WTC11 (cell line): ENCODE measurements around the gene TFEB. TPM values are rescaled to one million over a fixed set of nuclear protein-coding genes. Genes with fewer than 3 reads are reported as not detected.

Experiments
- ATAC-seq: fragments of 200-7000 bp; cut with Tn5 transposase; 2 replicates; pipeline ENCODE4 v1.10.0; 2021; ENCODE audit warnings: mild to moderate bottlenecking, moderate library complexity
- CTCF ChIA-PET: fragments of 300-600 bp; sonication (Branson Sonifier 250); formaldehyde crosslinking; loops from one replicate; lab custom pipeline; 2021; ENCODE audit warnings: antibody characterized with exemption; lab: Charles Lee
- POLR2A ChIA-PET: fragments of 350-600 bp; sonication (Branson Sonifier 250); formaldehyde crosslinking; loops from one replicate; lab custom pipeline; 2021; ENCODE audit warnings: antibody characterized with exemption; lab: Charles Lee
- DNase-seq: peaks from one replicate; pipeline ENCODE4 v3.0.0; 2021; ENCODE audit warnings: low spot score
- H3K27ac Mint-ChIP-seq: 2 replicates; pipeline ENCODE4 v1.8.0; 2021; ENCODE audit warnings: mixed read lengths
- H3K27me3 Mint-ChIP-seq: 2 replicates; pipeline ENCODE4 v1.8.0; 2021; ENCODE audit warnings: low read depth, mild to moderate bottlenecking, moderate library complexity, mixed read lengths
- H3K36me3 Mint-ChIP-seq: 2 replicates; pipeline ENCODE4 v1.8.0; 2021; ENCODE audit warnings: mixed read lengths
- H3K4me1 Mint-ChIP-seq: 2 replicates; pipeline ENCODE4 v1.8.0; 2022; ENCODE audit warnings: mixed read lengths
- H3K4me3 Mint-ChIP-seq: 2 replicates; pipeline ENCODE4 v1.8.0; 2021; ENCODE audit warnings: mild to moderate bottlenecking, moderate library complexity, mixed read lengths
- H3K9me3 Mint-ChIP-seq: 2 replicates; pipeline ENCODE4 v1.8.0; 2021; ENCODE audit warnings: mixed read lengths
- AFF4 ChIP-seq: sonication (generic); formaldehyde crosslinking; IDR thresholded peaks from 2 replicates; pipeline ENCODE4 v1.8.1; 2023; ENCODE audit warnings: mild to moderate bottlenecking, missing genetic modification reagents, borderline replicate concordance
- ARID4B ChIP-seq: sonication (generic); formaldehyde crosslinking; IDR thresholded peaks from 2 replicates; pipeline ENCODE4 v1.8.0; 2023; ENCODE audit warnings: missing genetic modification reagents, mild to moderate bottlenecking, borderline replicate concordance
- JAZF1 ChIP-seq: fragments of 250-450 bp; sonication (Bioruptor Pico); IDR thresholded peaks from 2 replicates; pipeline ENCODE4 v1.9.0; 2021; ENCODE audit warnings: moderate library complexity, mild to moderate bottlenecking, inconsistent platforms
- MXD4 ChIP-seq: fragments of 250-450 bp; sonication (Bioruptor Pico); IDR thresholded peaks from 2 replicates; pipeline ENCODE4 v1.8.0; 2021; ENCODE audit warnings: mild to moderate bottlenecking, moderate library complexity, borderline replicate concordance
- NR3C1 ChIP-seq: sonication (generic); formaldehyde crosslinking; conservative IDR thresholded peaks from 2 replicates; pipeline ENCODE4 v1.8.1; 2023; ENCODE audit warnings: low read depth, mild to moderate bottlenecking, missing genetic modification reagents
- PRRX2 ChIP-seq: fragments of 250-450 bp; sonication (Bioruptor Pico); IDR thresholded peaks from 2 replicates; pipeline ENCODE4 v1.8.0; 2021; ENCODE audit warnings: mild to moderate bottlenecking
- RELA ChIP-seq: sonication (generic); formaldehyde crosslinking; IDR thresholded peaks from 2 replicates; pipeline ENCODE4 v1.8.1; 2022; ENCODE audit warnings: missing genetic modification reagents, mild to moderate bottlenecking, borderline replicate concordance
- SOX15 ChIP-seq: fragments of 250-450 bp; sonication (Bioruptor Pico); IDR thresholded peaks from 2 replicates; pipeline ENCODE4 v1.9.0; 2021; ENCODE audit warnings: mild to moderate bottlenecking
- TP53 ChIP-seq: sonication (generic); formaldehyde crosslinking; IDR thresholded peaks from 2 replicates; pipeline ENCODE4 v1.8.1; 2023; ENCODE audit warnings: mild to moderate bottlenecking, missing genetic modification reagents
- ZBTB21 ChIP-seq: sonication (generic); formaldehyde crosslinking; IDR thresholded peaks from 2 replicates; pipeline ENCODE4 v1.8.1; 2023; ENCODE audit warnings: mild to moderate bottlenecking, missing genetic modification reagents, borderline replicate concordance
- ZNF121 ChIP-seq: sonication (generic); formaldehyde crosslinking; IDR thresholded peaks from 2 replicates; pipeline ENCODE4 v1.8.0; 2023; ENCODE audit warnings: missing genetic modification reagents
- ZNF138 ChIP-seq: sonication (generic); formaldehyde crosslinking; conservative IDR thresholded peaks from 2 replicates; pipeline ENCODE4 v1.8.1; 2022; ENCODE audit warnings: mild to moderate bottlenecking, moderate library complexity, missing genetic modification reagents
- ZNF317 ChIP-seq: sonication (generic); formaldehyde crosslinking; IDR thresholded peaks from 2 replicates; pipeline ENCODE4 v1.8.1; 2023; ENCODE audit warnings: low read depth, mild to moderate bottlenecking, moderate library complexity, missing genetic modification reagents, borderline replicate concordance
- ZNF423 ChIP-seq: fragments of 250-450 bp; sonication (Bioruptor Pico); IDR thresholded peaks from 2 replicates; pipeline ENCODE4 v2.1.2; 2022; ENCODE audit warnings: mild to moderate bottlenecking, moderate library complexity
- total RNA-seq: library from RNA; stranded (reverse); gene quantifications from 3 replicates; pipeline ENCODE4 v1.2.3, GENCODE V29; 2021
- TF ChIP-seq, protein P1 (sequence below): sonication (generic); formaldehyde crosslinking; IDR thresholded peaks from 2 replicates; pipeline ENCODE4 v1.8.0; 2023; ENCODE audit warnings: missing genetic modification reagents
- TF ChIP-seq, protein P2 (sequence below): sonication (generic); formaldehyde crosslinking; IDR thresholded peaks from 2 replicates; pipeline ENCODE4 v1.8.0; 2022; ENCODE audit warnings: missing genetic modification reagents
- TF ChIP-seq, protein P3 (sequence below): sonication (generic); formaldehyde crosslinking; IDR thresholded peaks from 2 replicates; pipeline ENCODE4 v1.8.0; 2022; ENCODE audit warnings: mild to moderate bottlenecking, missing genetic modification reagents
- TF ChIP-seq, protein P4 (sequence below): sonication (generic); formaldehyde crosslinking; IDR thresholded peaks from 2 replicates; pipeline ENCODE4 v1.8.0; 2022; ENCODE audit warnings: mild to moderate bottlenecking, missing genetic modification reagents

The TFEB gene
- total RNA-seq, 1 experiment from 2014 or later: 3.9 TPM

DNA sequence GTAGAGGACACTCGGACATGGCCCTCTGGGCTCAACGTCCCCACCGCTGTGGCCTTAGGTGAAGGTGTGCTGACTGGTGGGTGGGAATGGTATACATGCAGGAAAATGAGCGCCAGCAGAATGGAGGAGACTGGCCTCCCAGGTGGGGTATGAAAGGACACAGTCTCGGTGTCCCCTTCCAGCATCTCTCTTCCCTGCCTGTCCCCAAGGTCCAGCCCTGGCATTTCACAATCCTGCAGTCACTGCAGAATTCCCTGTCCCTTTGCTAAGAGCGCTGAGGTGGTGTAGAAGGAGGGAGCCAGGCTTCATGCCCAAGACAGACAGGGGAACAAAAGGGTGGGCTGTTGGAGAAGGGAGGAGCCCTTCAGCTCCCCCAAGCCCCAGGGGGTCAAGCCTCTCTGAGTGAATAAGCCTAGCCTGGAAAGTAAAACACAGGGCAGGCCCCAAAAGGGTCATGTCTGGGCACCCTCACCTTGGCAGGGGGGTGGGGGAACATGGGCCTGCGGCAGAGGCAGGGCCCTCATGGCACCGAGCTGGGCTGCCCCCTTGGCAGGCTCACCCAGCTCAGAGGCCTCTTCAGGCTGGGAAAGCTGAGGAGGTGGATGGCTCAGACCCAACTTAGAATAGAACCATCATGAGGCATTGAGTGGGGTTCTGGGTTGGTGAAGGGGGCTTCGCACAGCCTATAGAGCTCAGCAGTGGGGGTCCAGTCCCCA is 23.9 kb downstream of the TFEB start (continued):
- TF ChIP-seq ARID4B (no peak), ZNF121 (no peak), SOX15 (CRISPR knock-in tag) (no peak), TP53 (CRISPR knock-in tag) (no peak), ZBTB21 (CRISPR knock-in tag) (no peak), PRRX2 (CRISPR knock-in tag) (no peak), ZNF317 (CRISPR knock-in tag) (no peak)
- TF ChIP-seq, protein P1, sequence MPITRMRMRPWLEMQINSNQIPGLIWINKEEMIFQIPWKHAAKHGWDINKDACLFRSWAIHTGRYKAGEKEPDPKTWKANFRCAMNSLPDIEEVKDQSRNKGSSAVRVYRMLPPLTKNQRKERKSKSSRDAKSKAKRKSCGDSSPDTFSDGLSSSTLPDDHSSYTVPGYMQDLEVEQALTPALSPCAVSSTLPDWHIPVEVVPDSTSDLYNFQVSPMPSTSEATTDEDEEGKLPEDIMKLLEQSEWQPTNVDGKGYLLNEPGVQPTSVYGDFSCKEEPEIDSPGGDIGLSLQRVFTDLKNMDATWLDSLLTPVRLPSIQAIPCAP (CRISPR knock-in tag): no peak
- TF ChIP-seq, protein P2, sequence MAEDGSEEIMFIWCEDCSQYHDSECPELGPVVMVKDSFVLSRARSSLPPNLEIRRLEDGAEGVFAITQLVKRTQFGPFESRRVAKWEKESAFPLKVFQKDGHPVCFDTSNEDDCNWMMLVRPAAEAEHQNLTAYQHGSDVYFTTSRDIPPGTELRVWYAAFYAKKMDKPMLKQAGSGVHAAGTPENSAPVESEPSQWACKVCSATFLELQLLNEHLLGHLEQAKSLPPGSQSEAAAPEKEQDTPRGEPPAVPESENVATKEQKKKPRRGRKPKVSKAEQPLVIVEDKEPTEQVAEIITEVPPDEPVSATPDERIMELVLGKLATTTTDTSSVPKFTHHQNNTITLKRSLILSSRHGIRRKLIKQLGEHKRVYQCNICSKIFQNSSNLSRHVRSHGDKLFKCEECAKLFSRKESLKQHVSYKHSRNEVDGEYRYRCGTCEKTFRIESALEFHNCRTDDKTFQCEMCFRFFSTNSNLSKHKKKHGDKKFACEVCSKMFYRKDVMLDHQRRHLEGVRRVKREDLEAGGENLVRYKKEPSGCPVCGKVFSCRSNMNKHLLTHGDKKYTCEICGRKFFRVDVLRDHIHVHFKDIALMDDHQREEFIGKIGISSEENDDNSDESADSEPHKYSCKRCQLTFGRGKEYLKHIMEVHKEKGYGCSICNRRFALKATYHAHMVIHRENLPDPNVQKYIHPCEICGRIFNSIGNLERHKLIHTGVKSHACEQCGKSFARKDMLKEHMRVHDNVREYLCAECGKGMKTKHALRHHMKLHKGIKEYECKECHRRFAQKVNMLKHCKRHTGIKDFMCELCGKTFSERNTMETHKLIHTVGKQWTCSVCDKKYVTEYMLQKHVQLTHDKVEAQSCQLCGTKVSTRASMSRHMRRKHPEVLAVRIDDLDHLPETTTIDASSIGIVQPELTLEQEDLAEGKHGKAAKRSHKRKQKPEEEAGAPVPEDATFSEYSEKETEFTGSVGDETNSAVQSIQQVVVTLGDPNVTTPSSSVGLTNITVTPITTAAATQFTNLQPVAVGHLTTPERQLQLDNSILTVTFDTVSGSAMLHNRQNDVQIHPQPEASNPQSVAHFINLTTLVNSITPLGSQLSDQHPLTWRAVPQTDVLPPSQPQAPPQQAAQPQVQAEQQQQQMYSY (CRISPR knock-in tag): no peak
- TF ChIP-seq, protein P3, sequence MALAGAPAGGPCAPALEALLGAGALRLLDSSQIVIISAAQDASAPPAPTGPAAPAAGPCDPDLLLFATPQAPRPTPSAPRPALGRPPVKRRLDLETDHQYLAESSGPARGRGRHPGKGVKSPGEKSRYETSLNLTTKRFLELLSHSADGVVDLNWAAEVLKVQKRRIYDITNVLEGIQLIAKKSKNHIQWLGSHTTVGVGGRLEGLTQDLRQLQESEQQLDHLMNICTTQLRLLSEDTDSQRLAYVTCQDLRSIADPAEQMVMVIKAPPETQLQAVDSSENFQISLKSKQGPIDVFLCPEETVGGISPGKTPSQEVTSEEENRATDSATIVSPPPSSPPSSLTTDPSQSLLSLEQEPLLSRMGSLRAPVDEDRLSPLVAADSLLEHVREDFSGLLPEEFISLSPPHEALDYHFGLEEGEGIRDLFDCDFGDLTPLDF (CRISPR knock-in tag): no peak

DNA sequence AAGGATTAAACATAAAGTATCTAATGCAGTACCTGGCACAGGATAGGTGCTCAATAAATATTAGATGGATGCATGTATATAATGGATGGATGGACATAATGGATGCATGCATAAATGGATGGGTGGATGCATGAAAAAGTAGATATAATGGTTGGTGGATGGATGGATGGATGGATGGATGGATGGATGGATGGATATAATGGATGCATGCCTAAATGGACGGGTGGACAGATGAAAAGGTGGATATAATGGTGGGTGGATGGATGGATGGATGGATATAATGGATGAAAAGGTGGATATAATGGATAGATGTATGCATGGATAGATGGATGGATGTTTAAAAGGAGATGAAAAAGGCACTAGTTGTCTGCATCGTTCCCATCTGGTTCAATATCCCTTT is 26.0 kb downstream of the TFEB start:
- ChIA-PET POLR2A (interaction anchor here (1.4 kb wide), 1 partner anchor 25 kb away, joined by 3 read pairs; no protein-coding TSS in a partner anchor), CTCF (interaction anchor here (0.5 to 1.4 kb wide), 4 partner anchors 16 to 342 kb away, joined by 3 to 6 read pairs (median 3); no protein-coding TSS in a partner anchor)
- peaks cover 4% of the 10 kb centered on the region for H3K4me1 Mint-ChIP-seq
- DNase-seq (no peak), ATAC-seq (no peak)
- no peaks in the 10 kb centered on the region for H3K27me3 Mint-ChIP-seq
- no peak overlapping the region for H3K4me3 Mint-ChIP-seq
- H3K27ac Mint-ChIP-seq: no peak overlapping the region
- H3K36me3 Mint-ChIP-seq: no peaks in the 10 kb centered on the region
- H3K9me3 Mint-ChIP-seq: no peaks in the 10 kb centered on the region
- TF ChIP-seq MXD4: no peak
- no peak for TF ChIP-seq NR3C1
- no peak for TF ChIP-seq RELA
- no peak for TF ChIP-seq ZNF138 (CRISPR knock-in tag)
- TF ChIP-seq, protein P4, sequence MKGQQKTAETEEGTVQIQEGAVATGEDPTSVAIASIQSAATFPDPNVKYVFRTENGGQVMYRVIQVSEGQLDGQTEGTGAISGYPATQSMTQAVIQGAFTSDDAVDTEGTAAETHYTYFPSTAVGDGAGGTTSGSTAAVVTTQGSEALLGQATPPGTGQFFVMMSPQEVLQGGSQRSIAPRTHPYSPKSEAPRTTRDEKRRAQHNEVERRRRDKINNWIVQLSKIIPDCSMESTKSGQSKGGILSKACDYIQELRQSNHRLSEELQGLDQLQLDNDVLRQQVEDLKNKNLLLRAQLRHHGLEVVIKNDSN: no peak
- TF ChIP-seq, protein P3 (CRISPR knock-in tag): no peak
- no peak for TF ChIP-seq ZNF423 (CRISPR knock-in tag)
- no peak for TF ChIP-seq AFF4
- no peak for TF ChIP-seq JAZF1 (CRISPR knock-in tag)
